ENCODE data around the gene HSPBP1.

DNA sequence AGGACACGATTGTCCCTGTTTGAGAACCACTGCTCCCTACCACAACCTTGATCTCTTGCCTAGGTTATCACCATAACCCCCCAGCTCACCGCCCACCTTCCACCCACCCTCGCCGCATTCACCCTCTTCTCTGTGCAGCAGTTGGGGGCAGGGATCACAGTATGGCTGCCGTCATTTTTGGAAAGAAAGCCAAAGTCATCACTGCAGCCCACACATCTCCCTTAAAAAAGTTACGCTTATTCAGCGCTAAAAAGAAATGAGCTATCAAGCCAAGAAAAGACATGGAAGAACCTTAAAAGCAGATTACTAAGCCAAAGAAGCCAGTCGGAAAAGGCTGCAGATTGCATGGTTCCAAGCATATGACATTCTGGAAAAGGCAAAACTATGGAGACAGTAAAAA lies 10.6 kb downstream of the HSPBP1 start:
- TF ChIP-seq, protein P1, sequence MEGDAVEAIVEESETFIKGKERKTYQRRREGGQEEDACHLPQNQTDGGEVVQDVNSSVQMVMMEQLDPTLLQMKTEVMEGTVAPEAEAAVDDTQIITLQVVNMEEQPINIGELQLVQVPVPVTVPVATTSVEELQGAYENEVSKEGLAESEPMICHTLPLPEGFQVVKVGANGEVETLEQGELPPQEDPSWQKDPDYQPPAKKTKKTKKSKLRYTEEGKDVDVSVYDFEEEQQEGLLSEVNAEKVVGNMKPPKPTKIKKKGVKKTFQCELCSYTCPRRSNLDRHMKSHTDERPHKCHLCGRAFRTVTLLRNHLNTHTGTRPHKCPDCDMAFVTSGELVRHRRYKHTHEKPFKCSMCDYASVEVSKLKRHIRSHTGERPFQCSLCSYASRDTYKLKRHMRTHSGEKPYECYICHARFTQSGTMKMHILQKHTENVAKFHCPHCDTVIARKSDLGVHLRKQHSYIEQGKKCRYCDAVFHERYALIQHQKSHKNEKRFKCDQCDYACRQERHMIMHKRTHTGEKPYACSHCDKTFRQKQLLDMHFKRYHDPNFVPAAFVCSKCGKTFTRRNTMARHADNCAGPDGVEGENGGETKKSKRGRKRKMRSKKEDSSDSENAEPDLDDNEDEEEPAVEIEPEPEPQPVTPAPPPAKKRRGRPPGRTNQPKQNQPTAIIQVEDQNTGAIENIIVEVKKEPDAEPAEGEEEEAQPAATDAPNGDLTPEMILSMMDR (IDR thresholded peaks at IDR 0.05 in 2 of 3, conservative IDR thresholded peaks at IDR 0.05 in 1 of 3; ENCODE audit: insufficient read depth in 2 of 3, low read depth in 1 of 3, low read length in 3 of 3): no peak
- no peak for TF ChIP-seq LEF1 (IDR thresholded peaks at IDR 0.05)
- no peak for TF ChIP-seq ZNF239 (CRISPR knock-in tag; IDR thresholded peaks at IDR 0.05)
- TF ChIP-seq MTA3 (IDR thresholded peaks at IDR 0.05; ENCODE audit: borderline replicate concordance): no peak
- no peak for TF ChIP-seq STAT5B (CRISPR knock-in tag; IDR thresholded peaks at IDR 0.05)
- TF ChIP-seq ZBED1 (IDR thresholded peaks at IDR 0.05): no peak
- no peak for TF ChIP-seq TSHZ1 (CRISPR knock-in tag; IDR thresholded peaks at IDR 0.05)
